Activated T-cell treated with anti-CD3 and anti-CD28 coated beads for 24 hours (primary cell): Measurements from ENCODE around the gene C11orf97.
"Not testable (repeated sequence)": the region's sequence is repeated elsewhere in the genome, so short reads cannot be mapped to it uniquely, and the experiment has no call there.

Source experiments
- DNase-seq: peaks from one replicate; pipeline ENCODE4 v3.0.0-alpha.2; 2020; ENCODE audit warnings: low read depth

The C11orf97 gene

GRCh38 chr11:94525546-94526324 lies 13.5 kb downstream of the C11orf97 start:
- no peak for DNase-seq

GRCh38 chr11:94526645-94527438 lies 14.6 kb downstream of the C11orf97 start:
- no peak for DNase-seq

GRCh38 chr11:94528551-94528950 lies 16.3 kb downstream of the C11orf97 start:
- DNase-seq = no peak

- DNase-seq = no peak
Measured at GRCh38 chr11:94532211-94532610, 19.9 kb downstream of the C11orf97 start.

- DNase-seq = no peak
Measured at GRCh38 chr11:94533206-94533605, 20.9 kb downstream of the C11orf97 start.

- no peak for DNase-seq
Measured at GRCh38 chr11:94533696-94534630, 21.7 kb downstream of the C11orf97 start.

- no peak for DNase-seq
Measured at GRCh38 chr11:94536386-94536785, 24.1 kb downstream of the C11orf97 start.

- no peak for DNase-seq
Measured at GRCh38 chr11:94537031-94537600, 24.9 kb downstream of the C11orf97 start.

- no peak for DNase-seq
Measured at GRCh38 chr11:94539420-94539819, 27.2 kb downstream of the C11orf97 start.

- peak; percentile 59 for DNase-seq
Measured at GRCh38 chr11:94543695-94544645, 31.7 kb downstream of the C11orf97 start, which contains the start of gene FUT4. TSS of gene FUT4 (plus strand) at chr11:94543921. CDS start at chr11:94544134, 213 bp downstream.

GRCh38 chr11:94544646-94545263 lies 32.5 kb downstream of the C11orf97 start:
- DNase-seq = no peak

- no peak for DNase-seq
Measured at GRCh38 chr11:94545264-94546161, 33.3 kb downstream of the C11orf97 start.

GRCh38 chr11:94546162-94546470 lies 33.9 kb downstream of the C11orf97 start:
- DNase-seq = no peak

GRCh38 chr11:94546886-94547285 lies 34.6 kb downstream of the C11orf97 start:
- DNase-seq = no peak

GRCh38 chr11:94549146-94549545 lies 36.9 kb downstream of the C11orf97 start:
- DNase-seq = no peak

GRCh38 chr11:94550513-94550912 lies 38.3 kb downstream of the C11orf97 start:
- no peak for DNase-seq

- no peak for DNase-seq
Measured at GRCh38 chr11:94553938-94554337, 41.7 kb downstream of the C11orf97 start.

- DNase-seq = not testable (repeated sequence)
Measured at GRCh38 chr11:94555752-94556329, 43.6 kb downstream of the C11orf97 start.

- no peak for DNase-seq
Measured at GRCh38 chr11:94557421-94557820, 45.2 kb downstream of the C11orf97 start.
